GM10248 (cell line): Measurements from ENCODE around the gene RANBP1.

Source experiments
- CTCF ChIA-PET: fragments of 300-600 bp; sonication (Branson Sonifier 250); formaldehyde crosslinking; extraction: SDS; loops from one replicate; lab custom pipeline; 2021; ENCODE audit warnings: antibody characterized with exemption; lab: Yijun Ruan, JAX
- POLR2A ChIA-PET: fragments of 350-650 bp; sonication (Branson Sonifier 250); formaldehyde crosslinking; extraction: SDS; loops from one replicate; lab custom pipeline; 2020; ENCODE audit warnings: antibody characterized with exemption; lab: Yijun Ruan, JAX
- DNase-seq: peaks from one replicate; pipeline ENCODE4 v3.0.0; 2012; ENCODE audit errors: extremely low spot score
- TF ChIP-seq, protein P1 (sequence below): IDR thresholded peaks from 2 replicates; pipeline ENCODE4 v1.5.1; 2012; ENCODE audit warnings: mild to moderate bottlenecking, low read depth; ENCODE audit errors: extremely low read depth, missing control alignments, control extremely low read depth

RANBP1 gene

DNA sequence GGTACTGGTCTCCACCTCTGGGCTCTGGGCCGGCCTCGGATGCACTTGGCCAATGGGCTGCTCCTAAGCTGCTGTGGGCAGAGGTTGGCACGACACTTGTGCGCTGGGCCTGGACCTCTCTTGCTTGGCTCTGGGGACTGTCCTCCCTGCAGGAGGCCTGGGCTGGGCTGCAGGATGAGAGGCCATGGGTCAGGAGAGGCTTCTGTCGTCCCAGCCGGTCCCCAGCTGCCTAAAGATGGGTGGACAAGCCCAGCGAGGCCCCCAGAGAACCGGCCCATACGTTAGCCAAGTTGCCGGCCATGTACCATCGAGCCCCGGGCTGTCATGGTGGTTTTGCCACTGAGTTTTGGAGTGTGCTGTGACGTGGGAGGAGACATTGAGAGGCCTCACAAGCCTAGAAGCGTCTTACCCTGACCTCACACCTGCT, 36.6 kb downstream of the RANBP1 start:
- no peak for DNase-seq
- TF ChIP-seq, protein P1, sequence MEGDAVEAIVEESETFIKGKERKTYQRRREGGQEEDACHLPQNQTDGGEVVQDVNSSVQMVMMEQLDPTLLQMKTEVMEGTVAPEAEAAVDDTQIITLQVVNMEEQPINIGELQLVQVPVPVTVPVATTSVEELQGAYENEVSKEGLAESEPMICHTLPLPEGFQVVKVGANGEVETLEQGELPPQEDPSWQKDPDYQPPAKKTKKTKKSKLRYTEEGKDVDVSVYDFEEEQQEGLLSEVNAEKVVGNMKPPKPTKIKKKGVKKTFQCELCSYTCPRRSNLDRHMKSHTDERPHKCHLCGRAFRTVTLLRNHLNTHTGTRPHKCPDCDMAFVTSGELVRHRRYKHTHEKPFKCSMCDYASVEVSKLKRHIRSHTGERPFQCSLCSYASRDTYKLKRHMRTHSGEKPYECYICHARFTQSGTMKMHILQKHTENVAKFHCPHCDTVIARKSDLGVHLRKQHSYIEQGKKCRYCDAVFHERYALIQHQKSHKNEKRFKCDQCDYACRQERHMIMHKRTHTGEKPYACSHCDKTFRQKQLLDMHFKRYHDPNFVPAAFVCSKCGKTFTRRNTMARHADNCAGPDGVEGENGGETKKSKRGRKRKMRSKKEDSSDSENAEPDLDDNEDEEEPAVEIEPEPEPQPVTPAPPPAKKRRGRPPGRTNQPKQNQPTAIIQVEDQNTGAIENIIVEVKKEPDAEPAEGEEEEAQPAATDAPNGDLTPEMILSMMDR: no peak
- CTCF ChIA-PET: no interaction called here
- POLR2A ChIA-PET: no interaction called here

DNA sequence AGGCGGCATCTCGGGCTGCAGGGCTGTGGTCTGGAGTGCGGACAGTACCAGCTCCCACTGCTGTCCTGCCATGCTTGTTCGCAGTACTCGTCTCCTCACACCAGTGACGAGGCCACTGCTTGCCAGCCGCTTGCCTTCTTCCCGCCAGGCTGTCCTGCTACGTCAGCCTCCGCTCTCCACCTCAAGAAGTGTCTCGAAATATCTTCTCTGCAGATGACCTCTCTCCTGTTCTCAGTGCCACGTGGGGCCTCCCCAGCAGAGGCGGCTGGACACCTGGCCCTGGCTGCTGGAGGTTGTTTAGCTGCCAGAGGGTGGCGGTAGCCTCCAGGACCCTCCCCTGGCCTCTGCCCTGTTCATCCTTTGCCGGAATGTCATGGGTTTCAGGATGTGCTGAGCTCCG, 38.0 kb downstream of the RANBP1 start:
- TF ChIP-seq, protein P1: no peak
- CTCF ChIA-PET: interaction anchor here (1.2 to 1.9 kb wide), 2 partner anchors 115 to 130 kb away, joined by 3 to 7 read pairs; no protein-coding TSS in a partner anchor

DNA sequence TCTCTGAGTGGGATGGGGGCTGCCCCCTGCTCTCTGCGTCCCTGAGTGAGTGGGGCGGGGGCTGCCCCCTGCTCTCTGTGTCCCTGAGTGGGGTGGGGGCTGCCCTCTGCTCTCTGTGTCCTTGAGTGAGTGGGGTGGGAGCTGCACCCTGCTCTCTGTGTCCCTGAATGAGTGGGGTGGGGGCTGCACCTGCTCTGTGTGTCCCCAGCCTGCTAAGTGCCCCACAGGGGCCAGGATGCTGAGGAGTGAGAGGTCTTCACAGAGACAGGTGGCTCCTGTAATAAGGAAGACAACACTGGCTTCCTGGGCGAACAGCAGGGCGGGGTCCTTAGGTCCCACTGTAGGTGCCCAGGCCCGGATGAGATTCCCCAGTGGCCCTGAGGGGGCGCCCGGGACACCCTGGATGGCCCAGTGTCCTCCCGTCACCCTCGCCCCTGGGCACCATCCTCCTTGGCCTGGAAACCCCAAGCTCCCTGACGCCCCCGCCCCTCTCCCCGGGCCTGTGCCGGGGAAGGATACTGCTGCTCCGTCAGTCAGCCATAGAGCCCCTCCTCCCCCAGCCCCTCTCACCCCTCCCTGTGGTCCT, 38.8 kb downstream of the RANBP1 start:
- CTCF ChIA-PET: interaction anchor here (1.9 kb wide), 1 partner anchor 129 kb away, joined by 7 read pairs; no protein-coding TSS in a partner anchor
- TF ChIP-seq, protein P1: no peak
- no peak for DNase-seq
- POLR2A ChIA-PET: no interaction called here

More for the DNA sequence above, 38.0 kb downstream of the RANBP1 start:
- DNase-seq: no peak
- POLR2A ChIA-PET: no interaction called here

DNA sequence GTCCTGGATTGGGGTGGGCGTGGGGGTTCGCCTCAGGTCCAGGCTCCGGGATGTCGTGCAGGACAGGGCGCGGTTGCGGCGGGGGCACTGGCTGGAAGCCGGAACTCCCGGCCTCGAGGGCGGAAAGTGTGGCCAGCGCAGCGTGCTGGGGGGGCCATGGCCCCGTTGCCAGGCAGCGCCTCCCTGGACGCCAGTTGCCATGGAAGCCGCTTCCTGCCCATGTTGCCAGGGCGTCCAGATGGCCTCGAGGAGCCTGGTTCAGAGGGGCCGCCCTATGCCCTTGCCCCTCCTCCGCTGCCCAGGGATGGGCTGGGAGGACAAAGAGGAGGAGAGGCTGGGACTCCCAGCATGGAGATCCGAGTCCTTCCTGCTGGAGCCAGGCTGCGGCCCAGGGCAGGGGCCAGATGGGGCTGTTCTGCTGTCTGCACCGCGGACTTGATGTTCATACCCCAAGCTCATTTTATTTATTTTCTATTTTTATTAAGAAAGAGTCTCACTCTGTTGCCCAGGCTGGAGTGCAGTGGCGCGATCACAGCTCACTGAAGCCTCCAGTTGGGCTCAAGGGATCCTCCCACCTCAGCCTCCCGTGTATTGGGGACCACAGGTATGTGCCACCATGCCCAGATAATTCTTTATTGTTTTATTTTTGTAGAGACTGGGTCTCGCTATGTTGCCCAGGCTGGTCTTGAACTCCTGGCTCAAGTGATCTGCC, 39.6 kb downstream of the RANBP1 start:
- CTCF ChIA-PET: interaction anchor here (1.1 to 2.3 kb wide), 4 partner anchors 114 to 262 kb away, joined by 3 to 8 read pairs (median 6); no protein-coding TSS in a partner anchor
- POLR2A ChIA-PET: no interaction called here
- TF ChIP-seq, protein P1: no peak
- no peak for DNase-seq

DNA sequence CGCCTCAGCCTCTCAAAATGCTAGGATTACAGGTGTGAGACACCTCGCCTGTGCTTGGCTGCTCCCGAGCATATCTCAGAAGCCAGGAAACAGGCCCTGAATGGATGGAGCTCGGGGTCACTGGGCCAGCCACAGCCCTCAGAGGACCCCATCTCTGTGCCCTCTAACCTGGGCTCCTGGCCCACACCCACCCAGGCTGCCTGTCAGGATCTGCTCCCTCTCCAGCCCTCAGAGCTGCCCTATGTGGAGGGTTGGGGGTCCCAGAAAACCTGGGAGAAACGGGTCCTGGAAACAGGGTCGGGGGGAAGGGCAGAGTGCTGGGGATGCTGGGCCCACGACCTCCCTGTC, 40.1 kb downstream of the RANBP1 start:
- no peak for DNase-seq
- ChIA-PET POLR2A (no interaction called here), CTCF (interaction anchor here (1.1 to 2.3 kb wide), 5 partner anchors 82 to 262 kb away, joined by 3 to 19 read pairs (median 7); no protein-coding TSS in a partner anchor)
- TF ChIP-seq, protein P1: no peak

DNA sequence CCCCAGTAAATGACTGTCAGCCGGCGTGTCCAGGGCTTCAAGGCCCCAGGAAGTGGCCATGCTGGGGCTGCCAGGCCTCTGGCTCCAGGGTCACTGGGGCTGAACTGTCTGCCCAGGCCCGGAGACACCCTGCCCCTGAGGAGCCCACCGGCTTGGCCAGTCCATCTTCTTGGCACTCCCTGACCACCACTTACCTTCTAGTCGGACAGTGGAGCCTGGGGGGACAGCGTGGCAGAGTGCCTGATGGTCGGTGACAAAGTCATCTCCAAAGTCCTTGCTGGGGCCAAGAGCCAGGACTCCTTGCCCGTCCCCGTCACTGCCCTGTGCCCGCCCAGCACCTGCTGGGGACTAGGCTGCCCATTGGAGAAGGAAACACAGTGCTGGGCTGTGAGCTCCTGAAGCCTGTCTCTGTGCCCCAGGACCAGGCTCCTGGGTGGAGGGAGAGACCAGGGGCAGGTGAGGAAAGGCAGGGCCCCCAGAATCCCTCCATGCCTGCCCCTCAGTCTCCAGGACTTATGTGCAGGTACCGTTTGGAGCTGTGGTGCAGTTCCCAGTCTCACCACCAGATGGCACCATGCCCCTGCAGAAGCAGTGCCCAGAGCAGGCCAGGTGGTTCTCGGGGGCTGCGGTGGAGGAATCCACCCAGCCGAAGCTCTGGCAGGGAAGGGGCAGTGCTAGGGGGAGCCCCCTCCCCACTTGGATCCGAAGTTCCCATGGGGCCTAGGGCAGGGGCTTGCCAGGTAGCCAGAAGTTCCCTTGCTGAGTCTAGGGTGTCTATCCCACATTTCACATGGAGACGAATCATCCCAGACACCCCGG, 40.9 kb downstream of the RANBP1 start:
- peak; percentile 91 for DNase-seq
- ChIA-PET CTCF (interaction anchor here (0.7 to 2.3 kb wide), 23 partner anchors 8 to 307 kb away, joined by 3 to 21 read pairs (median 3); no protein-coding TSS in a partner anchor), POLR2A (no interaction called here)
- TF ChIP-seq, protein P1: peak; percentile 99
